Caco-2 (cell line): Measurements from ENCODE around the gene EPSTI1. TPM values are rescaled to one million over a fixed set of nuclear protein-coding genes. Genes with fewer than 3 reads are reported as not detected.
A peak's percentile ranks its signal among the peaks of the same experiment; 100 is the strongest.

Source experiments
- BruUV-seq: library from RNA; stranded (reverse); fragments of 400-500 nt; replicated peaks from 2 replicates; lab custom pipeline; 2021; lab: Mats Ljungman, UMichigan
- CTCF ChIA-PET: fragments of 300-600 bp; sonication (Branson Sonifier 250); formaldehyde crosslinking; loops from one replicate; lab custom pipeline; 2022; ENCODE audit warnings: antibody characterized with exemption; lab: Charles Lee
- POLR2A ChIA-PET: fragments of 300-600 bp; sonication (Branson Sonifier 250); formaldehyde crosslinking; loops from one replicate; lab custom pipeline; 2022; ENCODE audit warnings: antibody characterized with exemption; lab: Charles Lee
- DNase-seq, 2 experiments: peaks; one replicate each; pipeline versions ENCODE4 v3.0.0 to v3.0.0-alpha.2; 2020 to 2022
- H3K27me3 ChIP-seq: replicated peaks from 2 replicates; pipeline ENCODE4 v1.6.0; 2011; ENCODE audit warnings: low read length; ENCODE audit not compliant: control insufficient read depth, insufficient read depth
- H3K36me3 ChIP-seq: 2 replicates; pipeline ENCODE4 v1.5.1; 2011; ENCODE audit warnings: low read length; ENCODE audit not compliant: control insufficient read depth, insufficient read depth
- H3K4me1 ChIP-seq: fragments of 250-450 bp; sonication (Bioruptor Pico); 2 replicates; pipeline ENCODE4 v1.5.1; 2020; ENCODE audit warnings: mild to moderate bottlenecking
- H3K4me3 ChIP-seq: 2 replicates; pipeline ENCODE4 v1.5.1; 2011; ENCODE audit warnings: low read depth, mild to moderate bottlenecking, control low read depth, low read length
- H3K9me3 ChIP-seq: fragments of 250-450 bp; sonication (Bioruptor Pico); 2 replicates; pipeline ENCODE4 v1.5.1; 2020; ENCODE audit warnings: mild to moderate bottlenecking, moderate library complexity
- H3K27ac Mint-ChIP-seq: one replicate; pipeline ENCODE4 v1.8.0; 2022; ENCODE audit warnings: mixed read lengths; ENCODE audit not compliant: unreplicated experiment
- H3K27me3 Mint-ChIP-seq: one replicate; pipeline ENCODE4 v1.8.0; 2022; ENCODE audit warnings: mixed read lengths; ENCODE audit not compliant: insufficient read depth, unreplicated experiment
- H3K36me3 Mint-ChIP-seq: one replicate; pipeline ENCODE4 v1.8.0; 2022; ENCODE audit warnings: mild to moderate bottlenecking, mixed read lengths; ENCODE audit not compliant: insufficient read depth, unreplicated experiment
- H3K4me1 Mint-ChIP-seq: one replicate; pipeline ENCODE4 v1.8.0; 2022; ENCODE audit warnings: low read depth, mixed read lengths; ENCODE audit not compliant: unreplicated experiment
- H3K4me3 Mint-ChIP-seq: one replicate; pipeline ENCODE4 v1.8.0; 2022; ENCODE audit warnings: mild to moderate bottlenecking, moderate library complexity, mixed read lengths; ENCODE audit not compliant: unreplicated experiment
- H3K9me3 Mint-ChIP-seq: one replicate; pipeline ENCODE4 v1.8.0; 2022; ENCODE audit warnings: mixed read lengths; ENCODE audit not compliant: unreplicated experiment
- CTCF ChIP-seq, 2 experiments: fragments of 200-600 bp in 1 of 2; IDR thresholded peaks; 1 replicate in 1 of 2; 2 replicates in 1 of 2; pipeline versions ENCODE4 v1.5.1 to v1.8.0; 2011 to 2022; ENCODE audit warnings: antibody characterized with exemption in 1 of 2, control low read depth in 1 of 2, inconsistent platforms in 1 of 2, low read depth in 1 of 2, low read length in 1 of 2, mild to moderate bottlenecking in 1 of 2, moderate library complexity in 1 of 2; ENCODE audit not compliant: insufficient read depth in 1 of 2, severe bottlenecking in 1 of 2, unreplicated experiment in 1 of 2
- intact Hi-C: fragments of 100-400 bp; cut with micrococcal nuclease; formaldehyde crosslinking; loops from one replicate; pipeline ENCODE4 v1.10.0; 2022; ENCODE audit not compliant: unreplicated experiment
- total RNA-seq: library from RNA; stranded (reverse); gene quantifications from 2 replicates; pipeline ENCODE4 v1.2.3, GENCODE V29; 2022

Gene EPSTI1
- total RNA-seq, 1 experiment from 2014 or later = 86.5 TPM

GRCh38 chr13:42876270-42876714 is 115.7 kb downstream of the EPSTI1 start:
- no peak overlapping the region for H3K4me3 Mint-ChIP-seq

GRCh38 chr13:42875475-42876269 is 116.4 kb downstream of the EPSTI1 start:
- no peaks in the 10 kb centered on the region for H3K36me3 Mint-ChIP-seq
- H3K4me3 ChIP-seq = no peak overlapping the region
- no peak overlapping the region for H3K4me3 Mint-ChIP-seq
- H3K27ac Mint-ChIP-seq = no peak overlapping the region
- no peaks in the 10 kb centered on the region for H3K27me3 ChIP-seq
- BruUV-seq = no TSS peak
- H3K36me3 ChIP-seq = no peaks in the 10 kb centered on the region
- POLR2A ChIA-PET = no interaction called here
- CTCF ChIA-PET = no interaction called here
- peaks cover 9% of the 10 kb centered on the region for H3K4me1 Mint-ChIP-seq
- peaks cover 10% of the 10 kb centered on the region; the same call in 1 of the 2 replicates for H3K4me1 ChIP-seq
- peak in 1 of 2 experiments; percentile 10 for DNase-seq
- no peaks in the 10 kb centered on the region for H3K27me3 Mint-ChIP-seq
- H3K9me3 Mint-ChIP-seq = no peaks in the 10 kb centered on the region
- H3K9me3 ChIP-seq = no peaks in the 10 kb centered on the region
- TF ChIP-seq CTCF (IDR thresholded peaks at IDR 0.05; ENCODE audit: insufficient read depth in 1 of 2, low read depth in 1 of 2, low read length in 1 of 2, severe bottlenecking in 1 of 2, unreplicated experiment in 1 of 2) = peak in 1 of 2 experiments; percentile 10
- intact Hi-C loops = loop anchor here (2.0 kb wide), 1 partner anchor 257 kb away; no protein-coding TSS in a partner anchor

More at GRCh38 chr13:42876270-42876714, 115.7 kb downstream of the EPSTI1 start:
- intact Hi-C loops = loop anchor here (2.0 kb wide), 1 partner anchor 257 kb away; no protein-coding TSS in a partner anchor
- no peaks in the 10 kb centered on the region for H3K36me3 ChIP-seq
- Mint-ChIP-seq H3K9me3 (no peaks in the 10 kb centered on the region), H3K36me3 (no peaks in the 10 kb centered on the region), H3K27me3 (no peaks in the 10 kb centered on the region), H3K4me1 (peaks cover 9% of the 10 kb centered on the region), H3K27ac (no peak overlapping the region)
- POLR2A ChIA-PET = no interaction called here
- no peak overlapping the region for H3K4me3 ChIP-seq
- no peak for TF ChIP-seq CTCF (IDR thresholded peaks at IDR 0.05; ENCODE audit: insufficient read depth in 1 of 2, low read depth in 1 of 2, low read length in 1 of 2, severe bottlenecking in 1 of 2, unreplicated experiment in 1 of 2)
- no peaks in the 10 kb centered on the region for H3K27me3 ChIP-seq
- H3K9me3 ChIP-seq = no peaks in the 10 kb centered on the region
- BruUV-seq = no TSS peak
- peaks cover 10% of the 10 kb centered on the region; the same call in 1 of the 2 replicates for H3K4me1 ChIP-seq
- DNase-seq = no peak
- CTCF ChIA-PET = no interaction called here

DNA sequence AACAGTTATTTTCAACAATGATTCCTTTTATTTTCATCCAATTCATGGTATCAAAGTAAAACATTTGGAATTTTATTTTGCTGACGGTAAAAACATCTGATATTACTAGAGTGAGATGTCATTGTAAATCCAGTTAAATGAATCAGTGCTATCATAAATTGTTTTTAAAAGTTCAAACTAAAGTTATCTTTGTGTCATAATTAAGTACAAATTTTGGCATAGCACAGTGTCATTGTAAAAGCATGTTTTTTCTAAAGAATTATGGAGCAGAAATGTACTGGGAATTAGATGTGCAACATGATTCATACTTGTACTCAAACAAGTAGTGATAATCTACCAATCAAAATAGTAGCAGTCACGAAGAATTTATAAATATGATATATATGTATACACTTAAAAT is 117.8 kb downstream of the EPSTI1 start:
- no peaks in the 10 kb centered on the region for H3K36me3 Mint-ChIP-seq
- H3K4me3 Mint-ChIP-seq = no peak overlapping the region
- H3K4me1 Mint-ChIP-seq = peaks cover 9% of the 10 kb centered on the region

More for the DNA sequence above, 117.8 kb downstream of the EPSTI1 start:
- H3K27ac Mint-ChIP-seq = no peak overlapping the region
- H3K4me1 ChIP-seq = peaks cover 10% of the 10 kb centered on the region; the same call in 1 of the 2 replicates
- H3K36me3 ChIP-seq = no peaks in the 10 kb centered on the region
- POLR2A ChIA-PET = no interaction called here
- DNase-seq = no peak
- CTCF ChIA-PET = no interaction called here
- H3K27me3 Mint-ChIP-seq = no peaks in the 10 kb centered on the region
- intact Hi-C loops = no loop called here
- no peaks in the 10 kb centered on the region for H3K9me3 ChIP-seq
- no peak overlapping the region for H3K4me3 ChIP-seq
- no TSS peak for BruUV-seq
- H3K9me3 Mint-ChIP-seq = no peaks in the 10 kb centered on the region
- no peaks in the 10 kb centered on the region for H3K27me3 ChIP-seq
- no peak for TF ChIP-seq CTCF (IDR thresholded peaks at IDR 0.05; ENCODE audit: insufficient read depth in 1 of 2, low read depth in 1 of 2, low read length in 1 of 2, severe bottlenecking in 1 of 2, unreplicated experiment in 1 of 2)
